ENCODE measurements around the gene LYSMD4.

LYSMD4 gene

GRCh38 chr15:99728916-99729315 is 4.3 kb downstream of the LYSMD4 start:
- peaks cover 4 to 6% of the 10 kb centered on the region in 2 donors for H3K4me1 ChIP-seq (ENCODE audit: control insufficient read depth in 2 of 2, insufficient read depth in 1 of 2, low read depth in 1 of 2, low read length in 2 of 2)
- H4K91ac ChIP-seq (ENCODE audit: low read depth, low read length, poor library complexity), result no peak overlapping the region
- no peak overlapping the region for H3K9ac ChIP-seq (ENCODE audit: low read depth, low read length, poor library complexity)
- DNase-seq (ENCODE audit: low spot score), result no peak
- H3K36me3 ChIP-seq (replicated peaks in 1 of 2; ENCODE audit: control insufficient read depth in 2 of 2, insufficient read depth in 2 of 2, low read length in 2 of 2), result peaks cover 11 to 18% of the 10 kb centered on the region in 2 donors
- WGBS, 2 donors (ENCODE audit: extremely low coverage in 2 of 2, insufficient read length in 2 of 2, insufficient replicate concordance in 1 of 2), result no CpG with 5 or more reads among the region's 6 CpGs
- no peak overlapping the region for H2BK120ac ChIP-seq (ENCODE audit: low read depth, low read length)
- no peak overlapping the region for H3K18ac ChIP-seq (ENCODE audit: low read length)
- peaks cover 8 to 20% of the 10 kb centered on the region in 2 donors for H3K9me3 ChIP-seq (replicated peaks in 1 of 2; ENCODE audit: control insufficient read depth in 2 of 2, insufficient read depth in 1 of 2, low read depth in 1 of 2, low read length in 2 of 2)
- no peak overlapping the region for H3K4me3 ChIP-seq (ENCODE audit: low read length in 2 of 2)
- H4K8ac ChIP-seq (ENCODE audit: low read depth, low read length), result no peak overlapping the region
- no peak overlapping the region for H2AFZ ChIP-seq (ENCODE audit: low read length)
- H3K27ac ChIP-seq (replicated peaks; ENCODE audit: low read length), result no peak overlapping the region
- no peak overlapping the region for H2AK5ac ChIP-seq (ENCODE audit: low read depth, low read length)
- no peak overlapping the region for H3K4me2 ChIP-seq (ENCODE audit: insufficient read depth, low read length, poor library complexity, severe bottlenecking)
- H3K23ac ChIP-seq (ENCODE audit: low read depth, low read length, poor library complexity), result no peak overlapping the region
- no peaks in the 10 kb centered on the region for H3K27me3 ChIP-seq (ENCODE audit: control insufficient read depth in 3 of 3, insufficient read depth in 3 of 3, low read depth in 1 of 3, low read length in 3 of 3)
- H3K79me1 ChIP-seq (ENCODE audit: low read depth, low read length), result peaks cover 5% of the 10 kb centered on the region
- no peak overlapping the region for H2BK12ac ChIP-seq (ENCODE audit: low read length)
- no peak overlapping the region for H3K4ac ChIP-seq (ENCODE audit: low read length)
- H2BK5ac ChIP-seq (ENCODE audit: low read length), result no peak overlapping the region
- no peak overlapping the region for H2BK15ac ChIP-seq (ENCODE audit: low read length)
- no peak overlapping the region for H3K14ac ChIP-seq (ENCODE audit: low read length)

DNA sequence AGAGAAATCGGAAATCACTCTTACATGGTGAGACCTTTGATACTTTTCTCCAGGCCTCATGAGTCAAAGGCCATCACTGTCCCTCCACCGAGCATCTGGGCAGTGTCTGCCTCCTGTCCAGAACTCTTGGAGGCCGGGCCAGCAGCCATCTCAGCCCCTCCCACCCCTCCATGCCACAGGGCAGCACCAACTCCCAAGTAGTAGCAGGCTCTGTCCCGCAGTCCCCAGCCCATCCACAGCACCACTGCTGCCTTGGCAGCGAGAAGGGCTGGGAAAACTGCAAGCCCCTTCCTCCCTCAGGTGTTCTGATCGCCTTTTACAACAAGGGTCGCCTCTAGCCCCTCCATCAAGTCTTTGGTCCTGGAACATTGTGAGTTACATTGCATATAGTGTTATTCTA is 5.5 kb downstream of the LYSMD4 start:
- Histone ChIP-seq H3K9ac (ENCODE audit: low read depth, low read length, poor library complexity) (no peak overlapping the region), H3K36me3 (replicated peaks in 1 of 2; ENCODE audit: control insufficient read depth in 2 of 2, insufficient read depth in 2 of 2, low read length in 2 of 2) (peaks cover 11 to 18% of the 10 kb centered on the region in 2 donors), H3K4me2 (ENCODE audit: insufficient read depth, low read length, poor library complexity, severe bottlenecking) (no peak overlapping the region), H2BK120ac (ENCODE audit: low read depth, low read length) (no peak overlapping the region), H3K4me1 (ENCODE audit: control insufficient read depth in 2 of 2, insufficient read depth in 1 of 2, low read depth in 1 of 2, low read length in 2 of 2) (peaks cover 4 to 6% of the 10 kb centered on the region in 2 donors), H4K91ac (ENCODE audit: low read depth, low read length, poor library complexity) (no peak overlapping the region), H2AK5ac (ENCODE audit: low read depth, low read length) (no peak overlapping the region), H3K27ac (replicated peaks; ENCODE audit: low read length) (no peak overlapping the region), H3K79me1 (ENCODE audit: low read depth, low read length) (peaks cover 5% of the 10 kb centered on the region), H2BK15ac (ENCODE audit: low read length) (no peak overlapping the region), H2BK5ac (ENCODE audit: low read length) (no peak overlapping the region), H3K4ac (ENCODE audit: low read length) (no peak overlapping the region), H2AFZ (ENCODE audit: low read length) (no peak overlapping the region), H3K4me3 (ENCODE audit: low read length in 2 of 2) (no peak overlapping the region), H3K14ac (ENCODE audit: low read length) (no peak overlapping the region), H3K27me3 (ENCODE audit: control insufficient read depth in 3 of 3, insufficient read depth in 3 of 3, low read depth in 1 of 3, low read length in 3 of 3) (no peaks in the 10 kb centered on the region), H2BK12ac (ENCODE audit: low read length) (no peak overlapping the region), H3K9me3 (replicated peaks in 1 of 2; ENCODE audit: control insufficient read depth in 2 of 2, insufficient read depth in 1 of 2, low read depth in 1 of 2, low read length in 2 of 2) (peaks cover 8 to 17% of the 10 kb centered on the region in 2 donors), H3K18ac (ENCODE audit: low read length) (no peak overlapping the region), H3K23ac (ENCODE audit: low read depth, low read length, poor library complexity) (no peak overlapping the region), H4K8ac (ENCODE audit: low read depth, low read length) (no peak overlapping the region)
- DNase-seq (ENCODE audit: low spot score), result no peak
- no CpG with 5 or more reads among the region's 7 CpGs for WGBS, 2 donors (ENCODE audit: extremely low coverage in 2 of 2, insufficient read length in 2 of 2, insufficient replicate concordance in 1 of 2)

GRCh38 chr15:99727330-99727729 is 5.9 kb downstream of the LYSMD4 start:
- H3K18ac ChIP-seq (ENCODE audit: low read length), result no peak overlapping the region
- H2BK12ac ChIP-seq (ENCODE audit: low read length), result no peak overlapping the region
- H3K36me3 ChIP-seq (replicated peaks in 1 of 2; ENCODE audit: control insufficient read depth in 2 of 2, insufficient read depth in 2 of 2, low read length in 2 of 2), result peaks cover 11 to 18% of the 10 kb centered on the region in 2 donors
- no peak overlapping the region for H3K4ac ChIP-seq (ENCODE audit: low read length)
- no peak overlapping the region for H3K14ac ChIP-seq (ENCODE audit: low read length)
- H2BK15ac ChIP-seq (ENCODE audit: low read length), result no peak overlapping the region
- H3K4me3 ChIP-seq (ENCODE audit: low read length in 2 of 2), result no peak overlapping the region
- no CpG with 5 or more reads among the region's 1 CpG for WGBS, 2 donors (ENCODE audit: extremely low coverage in 2 of 2, insufficient read length in 2 of 2, insufficient replicate concordance in 1 of 2)
- no peak overlapping the region for H3K4me2 ChIP-seq (ENCODE audit: insufficient read depth, low read length, poor library complexity, severe bottlenecking)
- H3K9me3 ChIP-seq (replicated peaks in 1 of 2; ENCODE audit: control insufficient read depth in 2 of 2, insufficient read depth in 1 of 2, low read depth in 1 of 2, low read length in 2 of 2), result peaks cover 8 to 17% of the 10 kb centered on the region in 2 donors
- DNase-seq (ENCODE audit: low spot score), result no peak
- H3K27me3 ChIP-seq (ENCODE audit: control insufficient read depth in 3 of 3, insufficient read depth in 3 of 3, low read depth in 1 of 3, low read length in 3 of 3), result no peaks in the 10 kb centered on the region
- H4K91ac ChIP-seq (ENCODE audit: low read depth, low read length, poor library complexity), result no peak overlapping the region
- no peak overlapping the region for H2AFZ ChIP-seq (ENCODE audit: low read length)
- no peak overlapping the region for H3K27ac ChIP-seq (replicated peaks; ENCODE audit: low read length)
- H2AK5ac ChIP-seq (ENCODE audit: low read depth, low read length), result no peak overlapping the region
- H3K4me1 ChIP-seq (ENCODE audit: control insufficient read depth in 2 of 2, insufficient read depth in 1 of 2, low read depth in 1 of 2, low read length in 2 of 2), result peaks cover 4 to 5% of the 10 kb centered on the region in 2 donors
- no peak overlapping the region for H2BK5ac ChIP-seq (ENCODE audit: low read length)
- no peak overlapping the region for H3K9ac ChIP-seq (ENCODE audit: low read depth, low read length, poor library complexity)
- H2BK120ac ChIP-seq (ENCODE audit: low read depth, low read length), result no peak overlapping the region
- no peak overlapping the region for H4K8ac ChIP-seq (ENCODE audit: low read depth, low read length)
- peaks cover 5% of the 10 kb centered on the region for H3K79me1 ChIP-seq (ENCODE audit: low read depth, low read length)
- no peak overlapping the region for H3K23ac ChIP-seq (ENCODE audit: low read depth, low read length, poor library complexity)

DNA sequence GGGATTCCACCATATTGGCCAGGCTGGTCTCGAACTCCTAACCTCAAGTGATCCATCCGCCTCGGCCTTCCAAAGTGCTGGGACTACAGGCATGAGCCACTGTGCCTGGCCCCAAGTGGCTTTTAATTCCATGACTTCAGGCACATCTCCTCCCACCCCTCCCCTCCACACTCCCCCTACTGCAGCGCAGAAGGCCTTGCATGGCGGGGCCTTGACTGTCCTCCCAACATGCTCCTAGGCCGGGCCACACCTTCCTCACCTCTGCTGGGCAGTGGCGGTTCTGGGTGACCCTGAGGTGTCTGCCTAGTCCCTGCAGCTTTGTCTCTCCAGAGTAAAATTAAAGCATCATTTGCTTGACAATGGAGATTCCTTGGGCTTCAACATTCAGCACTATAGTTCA is 6.9 kb downstream of the LYSMD4 start:
- H3K9ac ChIP-seq (ENCODE audit: low read depth, low read length, poor library complexity), result no peak overlapping the region

More for the DNA sequence above, 6.9 kb downstream of the LYSMD4 start:
- H2BK12ac ChIP-seq (ENCODE audit: low read length), result no peak overlapping the region
- H2BK120ac ChIP-seq (ENCODE audit: low read depth, low read length), result no peak overlapping the region
- no CpG with 5 or more reads among the region's 7 CpGs for WGBS, 2 donors (ENCODE audit: extremely low coverage in 2 of 2, insufficient read length in 2 of 2, insufficient replicate concordance in 1 of 2)
- H2AFZ ChIP-seq (ENCODE audit: low read length), result no peak overlapping the region
- no peak overlapping the region for H3K4me3 ChIP-seq (ENCODE audit: low read length in 2 of 2)
- H3K14ac ChIP-seq (ENCODE audit: low read length), result no peak overlapping the region
- H3K27me3 ChIP-seq (ENCODE audit: control insufficient read depth in 3 of 3, insufficient read depth in 3 of 3, low read depth in 1 of 3, low read length in 3 of 3), result no peaks in the 10 kb centered on the region
- H2BK15ac ChIP-seq (ENCODE audit: low read length), result no peak overlapping the region
- H3K4me1 ChIP-seq (ENCODE audit: control insufficient read depth in 2 of 2, insufficient read depth in 1 of 2, low read depth in 1 of 2, low read length in 2 of 2), result no peaks in the 10 kb centered on the region
- H3K79me1 ChIP-seq (ENCODE audit: low read depth, low read length), result peaks cover 5% of the 10 kb centered on the region
- H3K36me3 ChIP-seq (replicated peaks in 1 of 2; ENCODE audit: control insufficient read depth in 2 of 2, insufficient read depth in 2 of 2, low read length in 2 of 2), result peaks cover 11 to 16% of the 10 kb centered on the region in 2 donors
- no peak overlapping the region for H3K18ac ChIP-seq (ENCODE audit: low read length)
- no peak overlapping the region for H2AK5ac ChIP-seq (ENCODE audit: low read depth, low read length)
- no peak overlapping the region for H3K4me2 ChIP-seq (ENCODE audit: insufficient read depth, low read length, poor library complexity, severe bottlenecking)
- DNase-seq (ENCODE audit: low spot score), result no peak
- H3K27ac ChIP-seq (replicated peaks; ENCODE audit: low read length), result no peak overlapping the region
- H2BK5ac ChIP-seq (ENCODE audit: low read length), result no peak overlapping the region
- no peak overlapping the region for H3K23ac ChIP-seq (ENCODE audit: low read depth, low read length, poor library complexity)
- H4K8ac ChIP-seq (ENCODE audit: low read depth, low read length), result no peak overlapping the region
- H3K9me3 ChIP-seq (replicated peaks in 1 of 2; ENCODE audit: control insufficient read depth in 2 of 2, insufficient read depth in 1 of 2, low read depth in 1 of 2, low read length in 2 of 2), result peaks cover 8 to 17% of the 10 kb centered on the region in 2 donors
- no peak overlapping the region for H3K4ac ChIP-seq (ENCODE audit: low read length)
- no peak overlapping the region for H4K91ac ChIP-seq (ENCODE audit: low read depth, low read length, poor library complexity)
